HG02970 (cell line): ENCODE results near the gene DHX29.

Experiments
- ATAC-seq: cut with Tn5 transposase; IDR thresholded peaks from one replicate; pipeline ENCODE4 v1.9.1; 2021; ENCODE audit warnings: mild to moderate bottlenecking, moderate library complexity, moderate number of reproducible peaks; ENCODE audit not compliant: unreplicated experiment, low FRiP score

Gene DHX29

DNA sequence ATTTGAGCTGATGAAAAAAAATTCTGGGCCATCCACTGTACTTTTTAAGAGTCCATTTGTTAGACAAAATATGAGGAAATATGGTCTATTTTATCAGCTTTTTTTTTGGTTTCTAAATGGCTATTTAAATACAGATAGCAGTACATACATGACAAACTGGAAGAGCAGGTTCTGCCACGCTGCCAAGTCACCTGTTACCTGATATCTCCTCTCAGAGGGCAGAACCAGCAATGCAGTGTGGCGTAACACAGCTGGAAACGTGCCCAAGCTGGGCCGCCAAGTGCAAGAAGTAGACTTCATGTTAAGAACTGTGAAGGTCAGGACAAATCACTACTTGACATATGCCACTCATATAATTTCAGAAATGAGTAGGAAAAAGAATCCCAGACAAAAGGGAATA, 88.5 kb downstream of the DHX29 start:
- no peak for ATAC-seq

DNA sequence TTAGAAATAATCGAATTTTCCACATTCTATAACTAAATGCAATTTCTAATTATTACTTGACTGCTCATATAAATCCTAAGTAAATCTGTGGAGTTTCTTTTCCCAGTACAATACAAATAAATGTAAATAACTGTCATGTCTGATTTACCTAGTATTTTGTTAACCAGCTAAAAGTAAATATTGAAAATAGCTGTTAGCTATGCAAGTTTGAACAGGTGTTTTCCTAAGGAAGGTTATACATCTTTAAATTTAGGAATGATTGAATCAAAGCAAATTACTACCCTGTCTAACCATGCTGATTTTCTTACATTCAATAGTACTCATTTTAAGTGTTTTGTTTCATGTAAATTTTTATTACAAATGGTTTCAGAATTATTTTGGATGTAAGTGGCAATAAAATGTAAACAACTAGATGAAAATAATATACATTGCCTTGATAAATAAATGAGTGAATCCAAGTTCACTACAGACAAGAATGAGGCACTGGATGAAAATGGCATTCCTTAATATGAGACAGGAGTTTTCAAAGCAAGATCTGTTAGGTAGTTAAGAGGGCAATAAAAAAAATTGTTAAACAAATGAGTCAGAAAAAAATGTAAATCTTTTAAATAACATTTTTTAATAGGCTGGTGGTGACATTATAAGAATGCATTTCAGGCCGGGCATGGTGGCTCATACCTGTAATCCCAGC, 96.2 kb downstream of the DHX29 start:
- ATAC-seq, result no peak
